ENCODE measurements around the gene PDE2A.

- TF ChIP-seq CTCF (conservative IDR thresholded peaks at IDR 0.05) (no peak), EZH2 (IDR thresholded peaks at IDR 0.05; ENCODE audit: low read depth) (no peak)
Observed at GRCh38 chr11:72718101-72718501, 43.9 kb upstream of the PDE2A start.

Measured in PC-9 (cell line).